DMS53 (cell line): ENCODE results near the gene HPCAL1.

Source experiments
- DNase-seq: peaks from one replicate; lab custom pipeline; 2025; lab: John Stamatoyannopoulos, UW

HPCAL1 gene

GRCh38 chr2:10303694-10304378 is 1.1 kb downstream of the HPCAL1 start:
- peak; percentile 52 for DNase-seq

GRCh38 chr2:10304458-10305253 is 2.0 kb downstream of the HPCAL1 start:
- DNase-seq = no peak

GRCh38 chr2:10305254-10305635 is 2.5 kb downstream of the HPCAL1 start:
- DNase-seq = no peak

GRCh38 chr2:10305715-10306114 is 3.0 kb downstream of the HPCAL1 start:
- no peak for DNase-seq

GRCh38 chr2:10306901-10307463 is 4.3 kb downstream of the HPCAL1 start:
- DNase-seq = no peak

GRCh38 chr2:10307561-10308156 is 5.0 kb downstream of the HPCAL1 start:
- DNase-seq = no peak

- no peak for DNase-seq
These were observed 6.2 kb downstream of the HPCAL1 start for GRCh38 chr2:10308866-10309265.

GRCh38 chr2:10309286-10309685 is 6.6 kb downstream of the HPCAL1 start:
- no peak for DNase-seq

GRCh38 chr2:10310309-10310888 is 7.7 kb downstream of the HPCAL1 start:
- no peak for DNase-seq

- no peak for DNase-seq
These were observed 9.0 kb downstream of the HPCAL1 start for GRCh38 chr2:10311736-10312135.

GRCh38 chr2:10312437-10312957 is 9.8 kb downstream of the HPCAL1 start:
- no peak for DNase-seq

GRCh38 chr2:10316336-10316735 is 13.6 kb downstream of the HPCAL1 start:
- DNase-seq = no peak

- DNase-seq = peak; percentile 58
These were observed 14.2 kb downstream of the HPCAL1 start for GRCh38 chr2:10316860-10317259.

GRCh38 chr2:10317646-10318045 is 14.9 kb downstream of the HPCAL1 start:
- DNase-seq = no peak

GRCh38 chr2:10318345-10318744 is 15.6 kb downstream of the HPCAL1 start:
- DNase-seq = no peak

GRCh38 chr2:10319892-10320574 is 17.3 kb downstream of the HPCAL1 start:
- DNase-seq = no peak

GRCh38 chr2:10320575-10320931 is 17.8 kb downstream of the HPCAL1 start:
- DNase-seq = no peak

GRCh38 chr2:10320933-10321332 is 18.2 kb downstream of the HPCAL1 start:
- DNase-seq = no peak

- DNase-seq = no peak
These were observed 18.9 kb downstream of the HPCAL1 start for GRCh38 chr2:10321622-10322021.

GRCh38 chr2:10322481-10322880 is 19.8 kb downstream of the HPCAL1 start:
- no peak for DNase-seq

- DNase-seq = no peak
These were observed 20.3 kb downstream of the HPCAL1 start for GRCh38 chr2:10322973-10323372.

- DNase-seq = no peak
These were observed 20.8 kb downstream of the HPCAL1 start for GRCh38 chr2:10323535-10323934.
